Measurements from ENCODE around the gene FOXI2. TPM values are rescaled to one million over a fixed set of nuclear protein-coding genes. Genes with fewer than 3 reads are reported as not detected.

The FOXI2 gene
- total RNA-seq, result not detected

DNA sequence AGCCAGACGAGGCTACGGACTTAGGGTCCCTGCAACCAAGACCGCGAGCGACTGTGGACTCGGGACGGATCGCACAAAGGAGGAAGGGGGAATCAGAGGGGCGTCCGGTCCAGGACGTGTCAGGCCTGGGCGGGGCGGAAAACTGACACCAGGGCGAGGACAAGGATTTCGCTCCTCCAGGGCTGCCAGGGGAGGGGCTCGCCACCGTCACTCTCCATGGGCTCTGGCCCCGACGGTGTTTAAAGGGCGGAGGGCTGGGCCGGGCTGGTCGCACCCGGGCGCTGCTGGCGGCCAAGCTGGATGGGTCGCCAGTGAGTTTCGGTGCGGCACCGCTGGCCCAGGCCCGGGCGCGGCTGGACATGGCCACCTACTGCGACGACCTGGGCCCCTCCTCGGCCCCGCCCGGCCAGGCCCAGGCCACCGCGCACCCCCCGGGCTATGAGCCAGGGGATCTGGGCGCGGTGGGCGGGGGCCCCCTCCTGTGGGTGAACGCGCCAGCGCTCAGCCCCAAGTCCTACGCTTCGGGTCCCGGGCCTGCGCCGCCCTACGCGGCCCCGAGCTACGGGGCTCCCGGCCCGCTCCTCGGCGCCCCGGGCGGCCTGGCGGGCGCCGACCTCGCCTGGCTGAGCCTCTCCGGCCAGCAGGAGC lies at the start of gene FOXI2:
FOXI2 (plus strand) TSS at position 271 of the 648 bp plus-strand sequence; CDS start at position 360, 89 bp downstream.
- H3K9me3 Mint-ChIP-seq, result no peaks in the 10 kb centered on the region
- ChIA-PET CTCF (no interaction called here), POLR2A (no interaction called here)
- no peak within 1 kb of the TSS for H3K4me3 Mint-ChIP-seq
- no peaks in the 10 kb centered on the region for H3K36me3 Mint-ChIP-seq (ENCODE audit: low read depth)
- no peaks in the 10 kb centered on the region for H3K4me1 Mint-ChIP-seq
- no peak within 1 kb of the TSS for H3K27ac Mint-ChIP-seq
- DNase-seq, result no peak
- peaks cover 42% of the 10 kb centered on the region for H3K27me3 Mint-ChIP-seq

DNA sequence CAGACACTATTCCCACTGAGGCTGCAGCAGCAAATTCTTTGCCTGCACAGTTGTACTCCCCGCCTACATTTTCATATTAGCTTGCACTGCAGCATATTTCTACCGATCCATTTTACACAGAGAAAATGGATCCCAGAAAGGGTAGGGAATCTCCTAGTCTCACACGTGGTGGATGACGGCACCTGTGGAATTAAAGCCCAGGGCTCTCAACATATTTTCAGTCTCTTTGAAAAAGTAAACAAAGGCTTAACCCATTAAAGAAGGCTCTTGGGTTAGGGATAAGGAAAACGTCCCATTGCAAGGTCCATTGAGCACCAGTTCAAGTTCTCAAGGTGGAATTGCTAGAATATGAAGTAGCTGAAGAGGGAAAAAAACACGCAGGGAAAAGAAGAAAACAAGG lies 49.4 kb upstream of the FOXI2 start:
- H3K9me3 Mint-ChIP-seq, result no peaks in the 10 kb centered on the region
- POLR2A ChIA-PET, result no interaction called here
- no peaks in the 10 kb centered on the region for H3K4me1 Mint-ChIP-seq
- no peaks in the 10 kb centered on the region for H3K36me3 Mint-ChIP-seq (ENCODE audit: low read depth)
- no peak overlapping the region for H3K4me3 Mint-ChIP-seq
- H3K27ac Mint-ChIP-seq, result no peak overlapping the region
- CTCF ChIA-PET, result no interaction called here
- no peak for DNase-seq
- no peaks in the 10 kb centered on the region for H3K27me3 Mint-ChIP-seq

DNA sequence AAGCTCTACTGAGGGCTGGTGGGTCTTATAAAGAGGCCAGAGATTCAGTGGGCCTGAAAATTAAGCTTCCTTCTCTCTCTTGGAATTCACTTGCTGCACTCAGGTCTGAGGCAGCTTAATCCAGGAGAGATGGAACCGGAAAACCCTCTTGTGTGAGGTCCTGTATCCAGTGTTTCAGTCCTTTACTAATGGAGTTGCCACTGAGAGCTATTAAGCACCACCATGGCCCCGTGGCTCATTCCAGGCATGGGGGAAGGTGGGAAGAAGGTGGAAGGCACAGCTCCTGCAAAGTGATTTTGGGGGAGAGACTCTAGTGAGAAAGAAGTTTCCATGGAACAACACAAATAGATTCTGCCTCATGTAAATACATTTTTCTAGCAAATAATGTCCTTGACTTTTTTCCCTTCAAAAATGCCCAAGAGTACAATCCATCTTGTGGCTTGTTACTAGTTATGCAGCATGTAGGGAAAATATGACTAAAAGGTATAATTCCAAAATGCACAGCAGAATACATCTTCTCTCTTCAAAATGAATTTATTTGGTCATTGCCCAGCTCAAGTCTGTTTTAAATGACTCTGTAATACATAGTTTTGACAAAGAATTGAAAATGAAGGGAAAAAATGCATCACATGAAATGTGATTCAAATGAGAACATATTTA lies 46.7 kb upstream of the FOXI2 start:
- ChIA-PET CTCF (no interaction called here), POLR2A (no interaction called here)
- DNase-seq, result no peak
- Mint-ChIP-seq H3K27me3 (no peaks in the 10 kb centered on the region), H3K4me3 (no peak overlapping the region), H3K9me3 (no peaks in the 10 kb centered on the region), H3K36me3 (ENCODE audit: low read depth) (no peaks in the 10 kb centered on the region), H3K27ac (no peak overlapping the region), H3K4me1 (no peaks in the 10 kb centered on the region)

DNA sequence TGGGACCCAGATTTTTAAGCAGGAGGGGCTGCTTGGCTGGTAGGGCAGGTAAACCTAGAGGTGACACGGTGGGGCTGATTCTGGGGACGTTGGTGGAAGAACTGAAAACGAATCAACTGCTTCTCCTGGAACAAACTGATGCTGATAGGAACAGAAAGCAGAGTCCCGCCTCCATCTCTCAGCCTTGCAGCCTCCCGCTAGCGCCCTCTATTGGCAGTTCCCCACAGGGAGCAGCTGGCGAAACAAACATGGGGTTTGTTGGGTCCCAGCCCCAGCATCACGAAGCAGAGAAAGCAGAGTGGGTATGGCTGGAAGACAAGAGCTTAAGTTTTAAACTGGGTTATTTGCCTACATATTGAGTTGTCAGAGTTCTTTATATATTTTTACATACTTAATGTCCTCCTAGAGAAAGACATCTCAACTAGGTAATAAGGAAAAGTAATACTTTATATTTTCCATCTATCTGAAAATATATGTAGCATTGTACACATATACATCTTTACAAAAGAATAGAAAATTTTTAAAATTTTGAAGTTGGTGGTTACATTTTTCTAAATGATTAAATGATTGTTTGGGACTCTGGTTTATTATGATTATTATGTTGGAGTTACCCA lies 42.3 kb upstream of the FOXI2 start:
- Mint-ChIP-seq H3K4me1 (no peaks in the 10 kb centered on the region), H3K36me3 (ENCODE audit: low read depth) (no peaks in the 10 kb centered on the region), H3K4me3 (no peak overlapping the region), H3K27ac (no peak overlapping the region), H3K27me3 (no peaks in the 10 kb centered on the region), H3K9me3 (no peaks in the 10 kb centered on the region)
- peak; percentile 45 for DNase-seq
- ChIA-PET POLR2A (no interaction called here), CTCF (interaction anchor here (0.6 kb wide), 1 partner anchor 930 kb away, joined by 3 read pairs; no protein-coding TSS in a partner anchor)

DNA sequence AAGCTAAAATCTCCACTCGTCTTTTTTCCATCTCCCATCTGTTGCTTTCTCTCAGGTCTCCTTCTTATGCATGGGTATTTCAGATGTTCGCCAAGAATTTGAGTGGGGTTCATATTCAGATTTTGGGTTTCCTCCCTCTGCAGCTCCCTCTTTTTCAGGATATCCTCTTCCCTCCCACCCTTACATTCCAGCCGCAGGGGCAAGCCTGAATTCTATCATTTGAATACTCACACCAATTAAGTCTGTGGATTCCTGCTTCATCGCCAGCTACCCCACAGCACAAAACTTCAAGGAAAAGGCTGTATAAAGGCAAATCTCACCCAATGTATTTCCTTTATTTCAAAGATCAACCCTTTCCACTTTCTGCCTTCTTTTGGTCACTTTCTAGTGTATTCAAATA lies 41.6 kb upstream of the FOXI2 start:
- Mint-ChIP-seq H3K27me3 (no peaks in the 10 kb centered on the region), H3K4me3 (no peak overlapping the region), H3K9me3 (no peaks in the 10 kb centered on the region), H3K36me3 (ENCODE audit: low read depth) (no peaks in the 10 kb centered on the region), H3K27ac (no peak overlapping the region), H3K4me1 (no peaks in the 10 kb centered on the region)
- CTCF ChIA-PET, result no interaction called here
- POLR2A ChIA-PET, result no interaction called here
- no peak for DNase-seq

DNA sequence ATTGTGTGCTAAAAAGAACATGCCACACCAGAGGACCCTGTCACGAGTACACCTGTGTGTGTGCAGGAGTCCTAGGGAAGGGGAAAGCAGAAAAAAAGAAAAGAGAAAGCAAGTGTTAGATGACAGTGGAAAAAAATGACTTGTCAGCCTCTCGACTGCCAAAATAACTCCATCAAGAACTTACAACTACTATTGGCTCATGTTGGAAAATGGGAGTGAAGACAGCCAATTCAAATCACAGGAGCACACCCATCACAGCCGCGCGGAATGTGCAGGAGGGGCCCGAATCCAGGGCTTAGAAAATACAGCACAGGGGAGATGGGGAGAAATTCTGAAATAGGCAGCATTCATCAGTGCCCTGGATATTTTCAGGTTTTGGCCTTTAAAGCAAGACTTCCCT lies 38.1 kb upstream of the FOXI2 start:
- ChIA-PET POLR2A (no interaction called here), CTCF (no interaction called here)
- Mint-ChIP-seq H3K27me3 (no peaks in the 10 kb centered on the region), H3K9me3 (no peaks in the 10 kb centered on the region), H3K4me1 (no peaks in the 10 kb centered on the region), H3K27ac (no peak overlapping the region), H3K36me3 (ENCODE audit: low read depth) (no peaks in the 10 kb centered on the region), H3K4me3 (no peak overlapping the region)
- no peak for DNase-seq

DNA sequence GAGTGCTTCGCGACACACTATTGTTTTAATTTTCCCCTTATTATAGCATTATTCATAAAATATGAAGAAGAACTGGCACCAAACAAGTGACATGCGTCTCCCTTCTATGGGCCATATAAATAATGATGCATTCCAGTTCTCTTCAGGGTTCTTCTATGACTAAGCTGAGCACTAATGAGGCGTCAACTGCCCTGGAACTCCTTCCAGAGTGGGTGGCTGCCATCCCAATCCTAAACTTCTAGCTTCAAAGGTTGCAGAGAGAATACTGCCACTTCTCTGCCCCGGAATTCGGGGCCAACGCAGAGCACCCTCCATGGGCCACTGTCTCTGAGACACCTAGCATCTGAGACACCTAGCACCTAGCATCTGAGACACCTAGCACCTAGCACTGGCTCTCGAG lies 37.7 kb upstream of the FOXI2 start:
- H3K36me3 Mint-ChIP-seq (ENCODE audit: low read depth), result no peaks in the 10 kb centered on the region
- no peak overlapping the region for H3K27ac Mint-ChIP-seq
- no peaks in the 10 kb centered on the region for H3K4me1 Mint-ChIP-seq
- ChIA-PET CTCF (no interaction called here), POLR2A (no interaction called here)
- DNase-seq, result no peak
- H3K4me3 Mint-ChIP-seq, result no peak overlapping the region
- no peaks in the 10 kb centered on the region for H3K9me3 Mint-ChIP-seq
- no peaks in the 10 kb centered on the region for H3K27me3 Mint-ChIP-seq

DNA sequence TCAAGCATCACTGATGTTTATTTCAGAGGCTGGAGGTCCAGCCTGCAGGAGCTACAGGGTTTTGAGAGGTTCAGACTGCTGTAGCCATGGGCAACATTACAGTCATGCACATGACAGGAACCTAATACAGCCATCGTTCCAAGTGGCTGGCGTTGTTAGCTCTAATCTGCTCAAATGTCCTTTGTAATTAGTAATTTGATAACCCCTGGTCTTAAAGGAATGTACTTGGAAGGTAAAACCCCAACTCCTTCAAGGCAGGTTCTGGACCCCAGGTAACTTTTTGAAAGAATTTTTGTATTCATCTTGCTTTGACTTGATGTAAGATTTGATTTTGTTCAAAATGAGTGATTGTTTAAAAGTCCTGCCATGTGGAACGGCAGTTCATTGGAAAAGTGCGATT lies 34.7 kb upstream of the FOXI2 start:
- Mint-ChIP-seq H3K9me3 (no peaks in the 10 kb centered on the region), H3K27ac (no peak overlapping the region), H3K36me3 (ENCODE audit: low read depth) (no peaks in the 10 kb centered on the region), H3K4me3 (no peak overlapping the region), H3K4me1 (no peaks in the 10 kb centered on the region), H3K27me3 (no peaks in the 10 kb centered on the region)
- DNase-seq, result no peak
- ChIA-PET CTCF (no interaction called here), POLR2A (no interaction called here)

DNA sequence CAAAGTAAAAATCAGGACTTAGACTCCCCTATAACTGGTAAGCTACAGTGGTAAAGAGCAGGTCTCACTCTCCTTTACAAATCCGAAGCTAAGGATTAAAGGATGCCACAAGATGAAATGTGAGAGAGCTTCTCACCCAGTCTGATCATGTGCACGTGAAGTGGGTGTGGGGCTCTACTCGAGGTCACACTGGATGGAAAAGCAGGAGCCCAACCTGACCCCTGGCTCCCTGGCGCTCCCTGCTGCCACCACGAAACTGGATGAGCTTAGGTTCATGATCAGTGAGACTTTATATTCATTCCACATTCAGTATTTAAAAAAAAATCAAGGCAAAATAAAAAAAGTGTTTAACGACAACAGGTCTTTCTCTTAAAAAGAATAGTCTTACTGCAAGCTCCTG lies 21.7 kb upstream of the FOXI2 start:
- no peaks in the 10 kb centered on the region for H3K36me3 Mint-ChIP-seq (ENCODE audit: low read depth)
- no peaks in the 10 kb centered on the region for H3K9me3 Mint-ChIP-seq
- no peaks in the 10 kb centered on the region for H3K4me1 Mint-ChIP-seq
- ChIA-PET CTCF (interaction anchor here (1.1 to 4.0 kb wide), 3 partner anchors 139 to 354 kb away, joined by 6 to 28 read pairs (median 9); no protein-coding TSS in a partner anchor), POLR2A (no interaction called here)
- H3K27me3 Mint-ChIP-seq, result no peaks in the 10 kb centered on the region
- H3K4me3 Mint-ChIP-seq, result no peak overlapping the region
- H3K27ac Mint-ChIP-seq, result no peak overlapping the region
- no peak for DNase-seq

DNA sequence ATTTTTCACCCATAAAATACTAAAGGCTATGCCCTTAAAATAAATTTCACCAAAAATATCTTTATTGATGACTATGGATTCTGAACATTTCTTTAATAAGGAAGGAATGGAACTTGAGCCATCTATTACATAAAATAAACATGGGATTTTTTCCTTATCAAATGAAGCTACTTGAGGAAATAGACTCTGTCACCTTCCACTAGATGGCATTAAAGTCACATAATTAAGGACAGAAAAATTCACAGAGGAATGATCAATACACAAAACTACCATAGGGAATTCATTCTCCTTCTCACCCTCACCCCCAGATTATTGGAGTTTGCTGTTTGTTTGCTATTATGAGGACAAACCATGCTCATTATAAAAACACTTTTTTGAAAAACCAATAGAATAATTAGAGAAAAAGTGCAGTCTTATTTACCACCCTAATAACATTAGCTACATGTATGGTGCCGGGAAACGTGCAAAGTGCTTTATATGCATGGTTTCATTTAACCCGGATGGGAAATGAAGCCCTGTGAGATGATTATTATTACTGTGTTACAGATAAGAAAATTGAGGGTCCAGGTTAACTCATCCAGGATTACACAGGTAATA lies 21.1 kb upstream of the FOXI2 start:
- no peaks in the 10 kb centered on the region for H3K36me3 Mint-ChIP-seq (ENCODE audit: low read depth)

DNA sequence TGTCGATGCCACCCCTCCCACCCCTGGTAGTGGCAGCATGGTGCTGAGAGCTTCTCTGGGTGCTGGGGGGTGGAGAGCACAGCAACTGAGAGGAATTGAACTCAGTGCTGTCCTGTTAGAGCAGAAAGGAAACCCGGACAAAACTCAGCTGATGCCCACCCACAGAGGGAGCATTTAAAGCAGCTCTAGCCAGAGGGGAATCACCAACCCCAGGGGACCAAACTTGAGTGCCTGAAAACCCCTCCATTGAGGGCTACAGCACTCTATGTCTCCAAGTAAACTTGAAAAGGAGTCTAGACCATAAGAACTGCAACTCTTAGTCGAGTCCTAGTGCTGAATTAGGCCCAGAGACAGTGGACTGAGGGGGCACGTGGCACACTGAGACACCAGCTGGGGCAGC lies 16.8 kb upstream of the FOXI2 start:
- DNase-seq, result no peak
- Mint-ChIP-seq H3K27ac (no peak overlapping the region), H3K9me3 (no peaks in the 10 kb centered on the region), H3K27me3 (peaks cover 12% of the 10 kb centered on the region), H3K4me1 (no peaks in the 10 kb centered on the region), H3K4me3 (no peak overlapping the region), H3K36me3 (ENCODE audit: low read depth) (no peaks in the 10 kb centered on the region)
- ChIA-PET POLR2A (no interaction called here), CTCF (no interaction called here)

More for the DNA sequence above, 21.1 kb upstream of the FOXI2 start:
- Mint-ChIP-seq H3K4me1 (no peaks in the 10 kb centered on the region), H3K9me3 (no peaks in the 10 kb centered on the region), H3K27me3 (no peaks in the 10 kb centered on the region), H3K4me3 (no peak overlapping the region), H3K27ac (no peak overlapping the region)
- no peak for DNase-seq
- POLR2A ChIA-PET, result no interaction called here
- CTCF ChIA-PET, result interaction anchor here (1.1 to 4.0 kb wide), 4 partner anchors 19 to 353 kb away, joined by 5 to 28 read pairs (median 8); no protein-coding TSS in a partner anchor

DNA sequence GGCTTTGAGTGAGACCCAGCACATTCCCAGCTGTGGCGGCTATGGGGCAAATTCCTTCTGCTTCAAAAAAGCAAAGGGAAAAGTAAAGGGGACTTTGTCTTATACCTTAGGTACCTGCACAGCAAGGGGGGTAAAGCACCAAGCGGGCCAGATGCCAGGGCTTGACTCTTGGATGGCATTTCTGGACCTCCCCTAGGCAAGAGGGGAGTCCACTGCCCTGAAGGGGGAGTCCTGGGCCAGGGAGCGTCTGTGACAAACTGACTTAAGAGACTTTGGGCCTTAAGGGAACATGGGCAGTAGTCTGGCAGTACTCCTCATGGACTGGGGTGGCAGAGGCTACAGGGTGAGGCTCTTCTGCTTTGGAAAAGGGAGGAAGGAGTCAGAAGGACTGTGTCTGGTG lies 16.1 kb upstream of the FOXI2 start:
- no peak overlapping the region for H3K27ac Mint-ChIP-seq
- no peaks in the 10 kb centered on the region for H3K9me3 Mint-ChIP-seq
- POLR2A ChIA-PET, result no interaction called here
- no peaks in the 10 kb centered on the region for H3K4me1 Mint-ChIP-seq
- no peaks in the 10 kb centered on the region for H3K36me3 Mint-ChIP-seq (ENCODE audit: low read depth)
- no peak for DNase-seq
- peaks cover 15% of the 10 kb centered on the region for H3K27me3 Mint-ChIP-seq
- CTCF ChIA-PET, result no interaction called here
- no peak overlapping the region for H3K4me3 Mint-ChIP-seq

DNA sequence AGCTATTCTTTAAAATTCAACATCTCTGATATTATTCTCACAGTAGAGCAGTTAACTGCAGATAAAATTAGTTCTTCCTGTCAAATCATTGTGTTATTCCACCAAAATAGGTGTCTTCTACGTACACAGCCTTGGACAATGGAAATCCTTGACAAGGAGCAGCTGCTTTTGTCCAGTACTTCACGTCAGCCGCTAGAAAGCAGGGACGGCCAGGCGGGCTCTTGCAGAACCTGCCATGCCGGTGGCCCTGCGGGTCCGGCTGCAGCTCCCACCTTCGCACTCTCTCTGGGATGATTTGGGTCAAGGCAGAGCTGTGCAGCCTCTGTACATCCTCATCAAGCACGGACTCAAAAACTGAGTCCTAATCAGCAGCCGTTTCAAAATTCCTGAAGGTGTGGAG lies 2.2 kb upstream of the FOXI2 start:
- ChIA-PET POLR2A (no interaction called here), CTCF (interaction anchor here (1.2 kb wide), 1 partner anchor 19 kb away, joined by 5 read pairs; no protein-coding TSS in a partner anchor)
- Mint-ChIP-seq H3K9me3 (no peaks in the 10 kb centered on the region), H3K36me3 (ENCODE audit: low read depth) (no peaks in the 10 kb centered on the region), H3K27me3 (peaks cover 42% of the 10 kb centered on the region), H3K4me3 (no peak overlapping the region), H3K4me1 (no peaks in the 10 kb centered on the region), H3K27ac (no peak overlapping the region)
- DNase-seq, result no peak

Data from activated CD4-positive, alpha-beta memory T cell treated with anti-CD3 and anti-CD28 coated beads, Interleukin-2, amount 10 ng/mL, durations not matched to agents 7 days and 5 days (primary cell).